ENCODE data around the gene YOD1.

DNA sequence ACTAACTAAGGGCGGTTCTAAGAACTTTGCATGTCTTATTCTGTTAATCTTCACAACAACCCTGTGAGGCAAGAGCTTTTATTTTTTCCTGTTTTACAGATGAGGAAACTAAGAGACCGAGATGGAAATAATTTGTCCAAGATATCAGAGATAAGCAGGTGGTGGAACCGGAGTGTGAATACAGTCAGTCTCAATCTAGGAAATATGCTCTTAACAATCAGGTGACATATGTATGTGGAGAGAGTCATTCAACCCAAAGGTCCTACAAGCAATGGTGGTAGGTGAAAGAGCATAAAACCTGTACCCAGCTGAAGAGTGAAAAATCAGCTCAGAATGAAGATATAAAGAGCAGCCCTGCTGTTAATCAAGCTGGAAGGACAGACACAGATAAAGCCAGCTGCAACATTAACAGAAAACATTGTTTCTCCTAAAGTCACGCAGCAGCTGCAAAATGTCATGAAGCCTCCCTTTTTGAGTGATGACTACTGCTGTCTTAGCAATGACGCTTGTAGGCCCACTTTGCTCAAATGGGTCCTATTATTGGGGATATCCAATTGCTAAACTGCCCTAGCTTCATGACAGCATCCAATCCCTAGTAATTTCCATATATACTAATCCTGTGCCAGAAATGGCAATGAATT is 50.2 kb downstream of the YOD1 start:
- TF ChIP-seq, protein P1, sequence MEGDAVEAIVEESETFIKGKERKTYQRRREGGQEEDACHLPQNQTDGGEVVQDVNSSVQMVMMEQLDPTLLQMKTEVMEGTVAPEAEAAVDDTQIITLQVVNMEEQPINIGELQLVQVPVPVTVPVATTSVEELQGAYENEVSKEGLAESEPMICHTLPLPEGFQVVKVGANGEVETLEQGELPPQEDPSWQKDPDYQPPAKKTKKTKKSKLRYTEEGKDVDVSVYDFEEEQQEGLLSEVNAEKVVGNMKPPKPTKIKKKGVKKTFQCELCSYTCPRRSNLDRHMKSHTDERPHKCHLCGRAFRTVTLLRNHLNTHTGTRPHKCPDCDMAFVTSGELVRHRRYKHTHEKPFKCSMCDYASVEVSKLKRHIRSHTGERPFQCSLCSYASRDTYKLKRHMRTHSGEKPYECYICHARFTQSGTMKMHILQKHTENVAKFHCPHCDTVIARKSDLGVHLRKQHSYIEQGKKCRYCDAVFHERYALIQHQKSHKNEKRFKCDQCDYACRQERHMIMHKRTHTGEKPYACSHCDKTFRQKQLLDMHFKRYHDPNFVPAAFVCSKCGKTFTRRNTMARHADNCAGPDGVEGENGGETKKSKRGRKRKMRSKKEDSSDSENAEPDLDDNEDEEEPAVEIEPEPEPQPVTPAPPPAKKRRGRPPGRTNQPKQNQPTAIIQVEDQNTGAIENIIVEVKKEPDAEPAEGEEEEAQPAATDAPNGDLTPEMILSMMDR (conservative IDR thresholded peaks at IDR 0.05), result no peak
- TF ChIP-seq ZFX (IDR thresholded peaks at IDR 0.05), result no peak
